Measurements from ENCODE around the gene TUBA1C. TPM values are rescaled to one million over a fixed set of nuclear protein-coding genes. Genes with fewer than 3 reads are reported as not detected.

Gene TUBA1C
- total RNA-seq, 1 donor from 2014 or later: 35.0 TPM

DNA sequence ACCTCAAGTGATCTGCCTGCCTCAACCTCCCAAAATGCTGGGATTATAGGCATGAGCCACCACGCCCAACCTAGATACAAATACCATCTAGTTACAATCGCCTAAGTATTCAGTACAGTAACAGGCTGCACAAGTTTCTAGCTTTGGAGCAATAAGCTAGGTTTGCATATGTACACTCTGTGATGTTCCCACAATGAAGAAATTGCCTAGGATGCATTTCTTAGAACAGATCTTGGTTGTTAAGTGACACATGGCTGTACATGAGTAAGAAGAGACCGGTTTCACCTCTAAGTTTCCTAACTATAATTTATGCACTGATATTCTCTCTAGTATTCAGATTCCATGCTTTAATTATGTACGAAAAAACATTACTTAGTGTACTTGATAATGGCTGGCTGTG lies 5.4 kb upstream of the TUBA1C start:
- intact Hi-C loops (cut with micrococcal nuclease): no loop called here
- Histone ChIP-seq H3K36me3 (no peaks in the 10 kb centered on the region), H3K9me3 (replicated peaks) (no peaks in the 10 kb centered on the region), H3K27me3 (ENCODE audit: low read depth) (no peaks in the 10 kb centered on the region), H3K4me3 (no peak overlapping the region), H3K27ac (replicated peaks) (peak overlapping the region; percentile 31), H3K4me1 (peaks cover 20% of the 10 kb centered on the region)
- no peak for DNase-seq
- TF ChIP-seq, protein P1, sequence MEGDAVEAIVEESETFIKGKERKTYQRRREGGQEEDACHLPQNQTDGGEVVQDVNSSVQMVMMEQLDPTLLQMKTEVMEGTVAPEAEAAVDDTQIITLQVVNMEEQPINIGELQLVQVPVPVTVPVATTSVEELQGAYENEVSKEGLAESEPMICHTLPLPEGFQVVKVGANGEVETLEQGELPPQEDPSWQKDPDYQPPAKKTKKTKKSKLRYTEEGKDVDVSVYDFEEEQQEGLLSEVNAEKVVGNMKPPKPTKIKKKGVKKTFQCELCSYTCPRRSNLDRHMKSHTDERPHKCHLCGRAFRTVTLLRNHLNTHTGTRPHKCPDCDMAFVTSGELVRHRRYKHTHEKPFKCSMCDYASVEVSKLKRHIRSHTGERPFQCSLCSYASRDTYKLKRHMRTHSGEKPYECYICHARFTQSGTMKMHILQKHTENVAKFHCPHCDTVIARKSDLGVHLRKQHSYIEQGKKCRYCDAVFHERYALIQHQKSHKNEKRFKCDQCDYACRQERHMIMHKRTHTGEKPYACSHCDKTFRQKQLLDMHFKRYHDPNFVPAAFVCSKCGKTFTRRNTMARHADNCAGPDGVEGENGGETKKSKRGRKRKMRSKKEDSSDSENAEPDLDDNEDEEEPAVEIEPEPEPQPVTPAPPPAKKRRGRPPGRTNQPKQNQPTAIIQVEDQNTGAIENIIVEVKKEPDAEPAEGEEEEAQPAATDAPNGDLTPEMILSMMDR (IDR thresholded peaks at IDR 0.05; ENCODE audit: borderline replicate concordance): no peak

DNA sequence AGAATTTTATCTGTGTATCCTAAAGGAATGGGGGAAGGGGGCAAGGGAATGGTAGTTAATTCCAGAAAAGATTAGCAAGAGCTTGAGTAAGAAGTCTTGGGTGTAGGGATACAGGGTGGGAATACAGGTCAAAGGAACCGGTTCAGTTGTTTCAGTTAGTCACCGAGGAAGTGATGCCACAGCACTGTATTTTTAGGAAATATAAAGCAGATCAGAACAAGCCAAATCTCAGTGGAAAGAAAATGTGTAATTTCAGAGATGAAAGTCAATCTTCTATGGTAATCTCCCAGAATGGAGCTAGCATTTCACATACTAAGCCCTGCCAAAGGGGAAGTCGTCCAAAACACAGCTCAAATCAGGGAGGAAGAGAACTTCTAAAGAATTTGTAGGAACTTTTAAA lies 4.7 kb upstream of the TUBA1C start:
- no peak for DNase-seq
- no peaks in the 10 kb centered on the region for H3K27me3 ChIP-seq (ENCODE audit: low read depth)
- intact Hi-C loops (cut with micrococcal nuclease): no loop called here
- H3K4me1 ChIP-seq: peaks cover 23% of the 10 kb centered on the region
- no peaks in the 10 kb centered on the region for H3K36me3 ChIP-seq
- no peak overlapping the region for H3K4me3 ChIP-seq
- H3K27ac ChIP-seq (replicated peaks): peak overlapping the region; percentile 31
- H3K9me3 ChIP-seq (replicated peaks): no peaks in the 10 kb centered on the region
- TF ChIP-seq, protein P1 (IDR thresholded peaks at IDR 0.05; ENCODE audit: borderline replicate concordance): no peak

DNA sequence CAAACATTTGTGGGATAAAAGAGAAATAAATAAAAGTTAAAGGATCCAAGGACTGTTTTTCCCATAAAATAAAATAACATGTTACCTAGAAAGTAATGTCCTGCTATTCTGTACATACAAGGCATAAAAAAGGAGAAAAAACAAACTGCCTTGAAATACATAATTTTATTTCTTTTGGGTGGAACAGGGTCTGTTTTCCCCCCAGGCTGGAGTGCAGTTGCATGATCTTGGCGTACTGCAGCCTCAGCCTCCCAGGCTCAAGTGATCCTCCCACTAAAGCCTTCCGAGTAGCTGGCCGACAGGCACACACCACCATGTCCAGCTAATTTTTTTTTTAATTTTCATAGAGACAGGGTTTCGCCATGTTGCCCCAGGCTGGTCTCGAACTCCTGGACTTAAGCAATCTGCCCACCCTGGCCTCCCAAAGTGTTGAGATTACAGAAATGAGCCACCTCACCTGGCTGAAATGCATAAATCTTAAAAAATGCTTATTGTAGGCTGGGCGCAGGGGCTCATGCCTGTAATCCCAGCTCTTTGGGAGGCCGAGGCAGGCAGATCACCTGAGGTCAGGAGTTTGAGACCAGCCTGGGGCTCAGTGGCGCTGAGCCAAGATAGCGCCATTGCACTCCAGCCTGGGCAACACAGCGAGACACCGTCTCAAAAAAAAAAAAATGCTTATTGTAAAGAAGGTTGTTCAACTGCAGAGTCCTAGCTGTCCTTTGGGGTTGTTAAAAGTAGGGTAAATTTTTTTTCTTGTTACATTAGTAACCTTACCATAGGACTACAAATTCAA lies 4.1 kb upstream of the TUBA1C start:
- peaks cover 29% of the 10 kb centered on the region for H3K4me1 ChIP-seq
- peak overlapping the region; percentile 31 for H3K27ac ChIP-seq (replicated peaks)

DNA sequence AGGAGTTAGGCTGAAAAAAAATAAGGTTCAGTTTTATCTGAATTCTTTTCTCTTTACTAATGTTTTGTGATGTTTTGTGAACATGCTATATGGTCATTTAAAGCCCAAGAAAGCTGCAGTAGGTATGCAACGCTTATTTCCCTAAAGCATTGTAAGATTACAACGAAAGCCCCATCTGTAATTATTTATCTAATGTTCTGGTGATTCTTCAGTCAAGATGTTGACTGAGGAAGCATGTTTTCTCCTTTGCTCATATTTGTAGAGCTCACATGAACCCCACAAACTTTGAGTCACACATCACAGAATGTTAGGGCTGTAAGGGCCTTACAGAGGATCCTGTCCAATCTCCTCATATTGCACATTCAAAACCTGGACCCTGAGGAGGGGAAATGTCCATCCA lies 3.2 kb upstream of the TUBA1C start:
- Histone ChIP-seq H3K9me3 (replicated peaks) (no peaks in the 10 kb centered on the region), H3K27ac (replicated peaks) (no peak overlapping the region), H3K4me1 (peaks cover 39% of the 10 kb centered on the region), H3K36me3 (no peaks in the 10 kb centered on the region), H3K4me3 (no peak overlapping the region), H3K27me3 (ENCODE audit: low read depth) (no peaks in the 10 kb centered on the region)
- TF ChIP-seq, protein P1 (IDR thresholded peaks at IDR 0.05; ENCODE audit: borderline replicate concordance): no peak
- intact Hi-C loops (cut with micrococcal nuclease): no loop called here
- DNase-seq: no peak

More for the DNA sequence above, 4.1 kb upstream of the TUBA1C start:
- no peaks in the 10 kb centered on the region for H3K27me3 ChIP-seq (ENCODE audit: low read depth)
- no peak for DNase-seq
- TF ChIP-seq, protein P1 (IDR thresholded peaks at IDR 0.05; ENCODE audit: borderline replicate concordance): no peak
- intact Hi-C loops (cut with micrococcal nuclease): no loop called here
- no peak overlapping the region for H3K4me3 ChIP-seq
- H3K36me3 ChIP-seq: no peaks in the 10 kb centered on the region
- no peaks in the 10 kb centered on the region for H3K9me3 ChIP-seq (replicated peaks)

DNA sequence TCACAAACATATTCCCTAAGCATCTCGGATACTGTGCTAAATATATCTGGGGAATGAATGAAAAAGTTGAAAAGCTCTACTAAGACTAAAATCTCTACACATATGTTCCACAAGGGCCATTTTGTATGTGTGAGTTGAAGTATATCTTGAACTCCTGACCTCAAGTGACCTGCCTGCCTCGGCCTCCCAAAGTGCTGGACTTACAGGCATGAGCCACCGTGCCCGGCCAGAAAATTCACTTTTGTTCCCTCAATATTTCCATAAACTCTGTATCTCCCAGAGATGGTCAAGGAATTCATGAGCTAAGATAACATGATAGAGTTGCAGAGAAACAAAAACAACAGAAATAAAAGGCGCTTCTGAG lies 1.5 kb upstream of the TUBA1C start:
- Histone ChIP-seq H3K4me3 (peak overlapping the region; percentile 73), H3K27ac (replicated peaks) (peak overlapping the region; percentile 90), H3K9me3 (replicated peaks) (no peaks in the 10 kb centered on the region), H3K4me1 (peaks cover 56% of the 10 kb centered on the region), H3K27me3 (ENCODE audit: low read depth) (no peaks in the 10 kb centered on the region), H3K36me3 (no peaks in the 10 kb centered on the region)
- no peak for DNase-seq
- TF ChIP-seq, protein P1 (IDR thresholded peaks at IDR 0.05; ENCODE audit: borderline replicate concordance): no peak
- intact Hi-C loops (cut with micrococcal nuclease): no loop called here
